GM19238 (cell line): ENCODE data around the gene DGLUCY.
A peak's percentile ranks its signal among the peaks of the same experiment; 100 is the strongest.
"Not testable (repeated sequence)": the region's sequence is repeated elsewhere in the genome, so short reads cannot be mapped to it uniquely, and the experiment has no call there.

ENCODE experiments used
- DNase-seq: peaks from one replicate; pipeline ENCODE4 v3.0.0; 2011; ENCODE audit warnings: low spot score; ENCODE audit not compliant: insufficient read length

The DGLUCY gene

DNA sequence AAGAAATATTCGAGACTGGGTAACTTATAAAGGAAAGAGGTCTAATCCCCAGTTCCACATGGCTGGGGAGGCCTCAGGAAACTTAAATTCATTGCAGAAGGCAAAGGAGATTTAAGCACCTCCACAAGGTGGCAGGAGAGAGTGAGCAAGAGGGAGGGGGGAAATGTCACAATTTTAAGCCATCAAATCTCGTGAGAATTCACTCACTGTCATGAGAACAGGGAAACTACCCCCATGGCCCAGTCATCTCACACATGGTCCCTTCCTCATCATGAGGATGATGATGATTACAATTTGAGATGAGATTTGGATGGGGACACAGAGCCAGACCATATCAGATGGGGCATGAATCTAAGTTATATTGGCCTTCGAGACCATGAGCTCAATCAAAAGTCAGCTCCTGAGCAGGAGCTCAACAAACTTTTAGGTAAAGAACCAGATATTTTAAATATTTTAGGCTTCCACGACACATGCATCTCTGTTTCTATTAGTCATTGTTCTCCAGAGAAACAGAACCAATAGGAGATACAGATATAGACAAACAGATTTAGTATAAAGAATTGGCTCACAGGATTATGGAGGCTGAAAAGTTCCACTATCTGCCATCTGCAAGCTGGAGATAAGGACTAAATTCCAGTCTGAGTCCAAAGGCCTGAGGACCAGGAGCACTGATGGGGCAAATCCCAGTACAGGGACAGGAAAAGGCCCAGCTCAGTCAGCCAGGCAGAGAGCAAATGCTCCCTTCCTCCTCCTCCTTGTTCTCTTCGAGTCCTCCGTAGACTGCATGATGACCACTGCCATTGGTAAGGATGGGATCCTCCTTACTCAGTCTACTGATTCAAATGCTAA lies 24.9 kb downstream of the DGLUCY start:
- DNase-seq = no peak

DNA sequence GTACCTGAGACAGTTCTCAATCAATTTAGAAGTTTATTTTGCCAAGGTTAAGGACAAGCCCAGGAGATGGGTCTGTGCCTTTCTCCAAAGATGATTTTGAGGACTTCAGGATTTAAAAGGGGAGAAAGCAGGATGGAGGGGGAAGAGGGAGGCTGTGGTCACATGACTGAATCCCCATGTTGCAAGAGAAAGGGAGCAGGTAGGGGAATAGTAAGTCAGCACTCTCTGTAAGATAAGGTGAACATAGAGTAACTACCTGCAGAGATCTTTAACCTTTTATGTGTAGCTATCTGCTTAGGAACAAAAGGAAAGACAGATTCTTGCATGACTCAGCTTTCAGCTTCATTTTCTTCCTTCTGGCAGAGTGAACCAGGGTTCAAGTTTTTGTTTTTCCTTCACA lies 25.9 kb downstream of the DGLUCY start:
- no peak for DNase-seq

GRCh38 chr14:91140672-91141071 lies 26.8 kb downstream of the DGLUCY start:
- no peak for DNase-seq

DNA sequence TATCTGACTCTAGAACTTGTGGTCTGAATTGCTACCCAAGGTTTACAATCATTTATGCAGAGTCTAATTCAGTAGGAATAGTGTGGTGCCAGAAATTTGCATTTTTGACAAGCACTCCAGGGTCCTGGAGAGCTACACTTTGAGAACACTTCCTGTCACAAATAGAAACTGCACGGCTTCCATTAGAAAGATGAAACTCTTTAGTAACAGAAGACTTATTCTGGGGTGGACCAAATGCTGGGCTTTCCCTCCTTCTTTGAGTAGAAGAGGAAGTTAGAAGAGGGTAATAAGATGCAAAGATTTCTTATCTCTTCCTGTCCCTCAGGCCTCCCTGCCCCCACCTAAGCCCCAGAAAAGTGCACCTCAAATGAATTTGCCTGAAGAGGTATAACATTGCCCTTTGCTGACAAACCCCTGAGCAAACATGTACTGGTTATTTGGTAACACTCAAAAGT lies 28.4 kb downstream of the DGLUCY start:
- peak; percentile 63 for DNase-seq

DNA sequence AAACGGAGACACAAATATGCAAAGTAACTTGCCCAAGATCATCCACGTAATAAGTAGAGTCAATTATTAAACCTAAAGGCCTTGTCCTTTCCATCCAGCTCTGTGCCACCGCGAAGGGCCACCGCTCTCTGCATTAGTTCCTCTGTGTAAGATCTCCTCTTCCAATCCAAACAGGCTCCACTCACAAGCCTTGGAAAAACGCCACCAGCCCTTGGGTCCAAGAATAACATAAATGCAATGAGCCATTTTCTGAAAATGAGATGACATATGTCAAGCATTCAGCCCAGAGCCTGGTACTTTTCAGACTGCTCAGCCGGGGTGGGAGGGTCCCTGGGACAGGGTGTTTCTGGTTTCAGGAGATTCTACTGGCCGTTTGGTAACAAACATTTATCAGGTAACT lies 30.0 kb downstream of the DGLUCY start:
- no peak for DNase-seq

DNA sequence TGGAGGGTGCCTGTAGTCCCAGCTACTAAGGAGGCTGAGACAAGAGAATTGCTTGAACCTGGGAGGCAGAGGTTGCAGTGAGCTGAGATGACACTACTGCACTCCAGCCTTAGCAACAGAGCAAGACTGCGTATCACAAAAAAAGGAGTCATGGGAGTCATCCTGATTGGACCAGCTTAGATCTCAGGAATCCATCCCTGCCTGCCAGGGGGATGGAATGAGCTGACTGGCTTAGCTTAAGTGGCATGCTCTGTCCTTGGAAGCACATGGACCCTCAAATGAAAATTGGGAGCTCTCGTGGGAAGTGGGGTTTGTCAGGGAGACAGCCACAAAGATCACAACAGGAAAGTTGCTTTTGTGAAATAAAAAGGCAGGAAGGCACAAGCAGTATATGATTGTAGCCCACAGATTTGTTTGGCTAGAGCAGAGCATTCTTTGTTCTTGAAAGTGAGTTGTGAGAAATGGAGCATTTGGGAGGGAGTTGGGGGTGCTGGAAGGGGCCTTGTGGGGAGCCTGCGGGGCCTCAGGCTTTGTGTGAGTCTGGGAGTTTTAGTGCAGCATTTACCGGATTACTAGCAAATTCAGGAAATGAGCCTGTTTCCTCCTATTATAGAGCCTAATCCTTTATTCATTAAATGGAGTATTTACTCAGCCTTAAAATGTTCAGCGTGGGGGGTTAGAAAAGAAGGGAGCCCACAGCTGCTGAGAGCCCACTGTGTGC lies 30.7 kb downstream of the DGLUCY start:
- DNase-seq = no peak

DNA sequence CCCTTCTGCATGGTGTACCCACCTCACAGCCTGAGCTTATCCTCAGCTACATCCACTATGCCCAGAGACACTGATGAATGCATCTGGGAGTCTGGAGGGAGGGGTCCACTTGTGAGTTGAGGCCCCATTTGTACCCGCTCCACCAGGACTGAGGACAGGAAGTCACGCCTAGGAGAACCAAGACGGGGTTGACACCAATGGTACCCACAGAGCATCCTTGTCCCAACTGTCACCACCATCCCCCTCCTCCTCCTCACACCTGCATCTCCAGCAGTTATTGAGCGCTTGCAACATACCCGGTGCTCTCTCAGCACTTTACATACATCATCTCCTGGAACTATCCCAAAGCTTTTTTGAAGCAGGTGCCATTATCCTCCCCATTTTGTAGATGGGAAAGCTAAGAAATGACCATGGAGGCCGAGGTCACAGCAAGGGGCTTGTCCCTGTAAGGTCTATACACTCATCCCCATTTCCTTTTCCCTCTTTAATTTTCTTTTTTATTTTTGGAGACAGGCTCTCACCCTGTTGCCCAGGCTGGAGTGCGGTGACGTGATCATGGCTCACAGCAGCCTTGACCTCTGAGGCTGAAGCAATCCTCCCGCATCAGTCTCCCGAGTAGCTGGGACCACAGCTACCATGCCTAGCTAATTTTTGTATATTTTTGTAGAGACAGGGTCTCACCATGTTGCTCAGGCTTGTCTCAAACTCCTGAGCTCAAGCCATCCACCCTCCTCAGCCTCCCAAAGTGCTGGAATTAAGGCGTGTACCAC lies 31.7 kb downstream of the DGLUCY start:
- no peak for DNase-seq

DNA sequence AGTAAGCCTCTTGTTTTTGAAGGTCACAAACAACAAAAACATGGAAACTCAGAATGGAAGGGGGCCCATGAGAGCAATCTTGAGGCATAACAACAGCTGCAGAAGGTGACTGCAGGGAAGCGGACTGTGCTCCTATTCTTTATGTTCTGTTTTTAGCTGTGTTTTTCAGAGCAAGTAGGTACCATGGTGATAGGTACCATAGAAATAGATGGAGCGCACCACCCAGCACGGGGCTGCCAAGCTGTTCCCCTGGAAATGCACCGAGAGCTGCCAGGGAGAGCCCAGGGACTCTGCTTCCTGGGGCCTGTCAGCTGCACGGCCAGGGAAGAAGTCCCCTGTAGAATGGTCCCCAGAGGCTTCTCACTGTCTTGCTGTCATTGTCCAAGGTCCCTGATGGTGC lies 32.8 kb downstream of the DGLUCY start:
- DNase-seq = no peak

DNA sequence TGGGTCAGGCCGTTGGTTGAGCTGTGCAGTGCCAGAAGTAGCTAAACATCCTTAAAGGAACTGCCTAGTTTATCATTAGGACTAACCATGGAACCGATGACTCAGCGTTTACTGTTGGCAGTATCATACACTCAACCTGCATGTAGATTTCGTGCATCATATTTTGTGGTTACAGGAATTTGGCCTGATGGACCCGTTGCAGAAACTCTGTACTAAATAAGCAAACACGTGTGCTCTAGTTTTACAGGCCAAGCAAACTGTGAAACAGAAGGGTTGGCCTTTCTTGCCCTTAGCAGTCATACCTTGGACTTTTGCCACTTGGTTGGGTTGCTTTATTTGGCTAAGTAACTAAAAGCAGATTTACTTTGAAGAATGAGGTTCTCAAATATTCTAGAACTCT lies 35.6 kb downstream of the DGLUCY start:
- no peak for DNase-seq

DNA sequence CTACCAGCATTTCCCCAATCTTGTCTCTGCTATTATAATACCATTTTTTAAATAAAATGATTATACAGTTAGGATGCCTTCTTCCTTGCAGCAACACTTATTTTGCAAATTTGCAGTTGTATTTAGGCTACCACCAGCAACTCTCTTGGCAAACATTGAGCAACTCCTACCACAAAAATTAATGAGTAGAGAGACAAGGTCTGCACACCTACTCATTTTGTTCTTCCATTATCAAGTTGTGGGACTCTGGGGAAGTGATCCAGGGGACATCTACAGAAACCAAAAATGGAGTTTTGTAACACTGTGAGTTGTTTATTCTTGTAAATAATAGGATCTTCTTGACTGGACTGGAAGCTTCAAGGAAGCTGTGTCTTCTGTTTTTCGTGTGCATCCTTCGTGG lies 38.6 kb downstream of the DGLUCY start:
- no peak for DNase-seq

DNA sequence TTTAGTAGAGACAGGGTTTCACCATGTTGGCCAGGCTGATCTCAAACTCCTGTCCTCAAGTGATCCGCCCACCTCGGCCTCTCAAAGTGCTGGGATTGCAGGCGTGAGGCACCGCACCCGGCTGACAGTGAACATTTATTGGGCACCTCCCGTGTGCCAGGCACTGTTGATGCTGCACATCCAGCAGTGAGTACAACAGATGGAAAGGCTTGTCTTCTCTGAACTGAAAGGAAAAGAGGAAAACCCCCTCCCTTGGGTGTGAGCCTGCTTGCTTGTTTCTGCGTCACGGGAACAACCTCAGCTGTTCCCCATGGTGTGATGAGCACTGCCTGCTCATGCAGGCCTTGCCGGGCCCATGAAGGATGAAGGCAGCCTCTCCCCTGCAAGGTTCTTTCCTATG lies 39.5 kb downstream of the DGLUCY start:
- DNase-seq = no peak

DNA sequence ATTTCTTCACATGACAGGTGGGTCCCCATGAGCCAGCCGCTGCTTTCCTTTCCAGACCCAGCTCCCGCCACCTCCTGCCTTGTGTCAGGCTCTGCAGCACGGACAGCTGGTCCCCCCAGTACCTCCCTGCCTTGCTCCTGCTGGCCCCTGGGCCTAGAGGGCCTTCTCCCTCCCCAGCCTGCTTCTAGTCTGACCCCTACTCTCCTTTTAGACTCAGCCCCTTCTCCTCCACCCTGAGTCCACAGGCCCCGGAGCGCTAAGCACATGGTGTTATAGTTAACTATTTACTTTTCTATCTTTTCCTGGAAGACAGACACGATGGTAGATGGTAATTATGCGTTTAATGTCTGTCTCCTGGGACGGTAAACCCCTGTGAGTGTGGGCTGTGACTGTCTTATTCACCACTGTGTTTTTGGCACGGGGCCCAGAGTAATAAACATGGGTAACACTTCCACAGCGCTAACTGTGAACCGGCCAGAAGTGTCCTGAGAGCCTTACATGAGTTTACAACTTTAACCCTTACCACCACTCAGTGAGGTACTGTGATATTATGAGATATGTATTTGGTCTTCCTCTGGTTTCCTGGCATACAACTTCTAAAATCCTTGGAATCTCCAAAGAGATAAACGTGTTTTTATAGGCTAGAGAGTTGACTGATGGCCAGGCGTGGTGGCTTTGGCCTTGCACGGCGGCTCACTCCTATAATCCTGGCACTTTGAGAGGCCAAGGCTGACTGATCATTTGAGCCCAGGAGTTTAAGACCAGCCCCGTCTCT lies 41.2 kb downstream of the DGLUCY start:
- DNase-seq = no peak

GRCh38 chr14:91155626-91156089 lies 41.8 kb downstream of the DGLUCY start:
- no peak for DNase-seq

DNA sequence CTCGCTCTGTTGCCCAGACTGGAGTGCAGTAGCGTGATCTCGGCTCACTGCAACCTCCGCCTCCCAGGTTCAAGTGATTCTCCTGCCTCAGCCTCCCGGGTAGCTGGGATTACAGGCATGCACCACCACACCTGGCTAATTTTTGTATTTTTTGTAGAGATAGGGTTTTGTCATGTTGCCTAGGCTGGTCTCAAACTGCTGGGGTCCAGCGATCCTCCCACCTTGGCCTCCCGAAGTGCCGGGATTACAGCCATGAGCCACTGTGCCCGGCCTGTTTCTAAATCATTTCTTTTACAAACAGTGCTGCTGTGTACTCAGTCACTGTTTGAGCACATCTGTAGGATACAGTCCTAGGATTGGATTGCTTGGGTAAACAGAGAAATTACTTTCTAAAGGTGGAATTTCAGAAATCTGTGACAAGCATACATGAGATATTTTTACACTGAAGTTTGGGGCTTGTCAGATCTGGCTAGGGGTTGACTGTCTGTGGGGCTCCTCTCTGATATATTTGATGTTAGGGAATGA lies 42.3 kb downstream of the DGLUCY start:
- not testable (repeated sequence) for DNase-seq

- not testable (repeated sequence) for DNase-seq
These were observed 43.0 kb downstream of the DGLUCY start for GRCh38 chr14:91156877-91157276.

DNA sequence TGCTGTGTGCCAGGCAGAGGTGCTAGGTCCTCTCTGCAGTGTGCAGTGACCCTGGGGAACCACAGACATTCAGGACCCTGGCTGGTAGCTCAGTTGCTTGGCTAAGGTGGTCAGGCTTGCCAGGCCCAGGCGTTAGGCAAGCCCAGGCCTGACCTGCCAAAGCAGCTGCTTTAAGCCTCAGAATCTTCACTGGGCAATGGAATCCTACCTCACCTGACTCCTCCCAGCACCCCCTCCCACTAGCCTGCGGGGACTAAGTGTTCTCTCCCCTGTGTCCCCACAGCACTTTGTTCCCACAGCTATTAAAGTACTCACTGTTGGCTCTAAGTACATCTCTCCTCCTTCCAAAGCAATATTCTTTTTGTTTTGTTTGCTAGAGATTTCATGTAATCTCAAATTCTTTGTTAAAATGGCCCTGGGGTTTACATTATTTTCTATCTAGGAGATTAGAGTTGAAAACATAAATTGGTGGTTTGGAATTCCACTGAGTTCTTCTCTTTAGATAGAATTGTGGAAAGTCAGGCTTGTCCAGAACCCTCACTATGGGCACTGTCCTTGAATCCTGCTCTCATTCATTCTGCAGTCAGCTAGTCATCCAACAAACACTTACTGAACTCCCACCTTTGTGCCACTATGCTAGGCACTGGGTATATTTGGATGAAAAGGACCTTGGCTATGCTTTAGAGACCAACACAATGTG lies 44.4 kb downstream of the DGLUCY start:
- DNase-seq = no peak

GRCh38 chr14:91159182-91159581 lies 45.3 kb downstream of the DGLUCY start:
- DNase-seq = no peak

DNA sequence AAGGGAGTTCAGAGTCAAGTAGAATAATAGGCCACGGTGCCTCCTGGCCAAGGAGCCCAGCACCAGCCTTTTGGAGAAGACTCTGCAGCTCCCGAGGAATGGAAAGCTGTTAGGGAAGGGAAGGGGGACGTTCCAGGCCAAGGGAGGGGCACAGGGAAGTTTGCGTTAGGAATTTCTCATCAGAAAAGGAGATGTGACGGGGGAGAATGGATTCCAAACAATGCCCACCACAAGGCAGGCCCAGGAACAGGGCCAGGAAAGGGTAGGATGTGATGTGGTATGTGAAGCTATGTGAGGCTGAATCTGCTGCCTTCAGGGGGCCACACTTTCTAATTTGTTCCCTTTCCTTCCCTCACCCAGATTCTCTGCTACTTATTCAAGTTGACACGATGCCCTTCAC lies 46.0 kb downstream of the DGLUCY start:
- DNase-seq = no peak

- DNase-seq = no peak
These were observed 49.4 kb downstream of the DGLUCY start for GRCh38 chr14:91163316-91163715.

DNA sequence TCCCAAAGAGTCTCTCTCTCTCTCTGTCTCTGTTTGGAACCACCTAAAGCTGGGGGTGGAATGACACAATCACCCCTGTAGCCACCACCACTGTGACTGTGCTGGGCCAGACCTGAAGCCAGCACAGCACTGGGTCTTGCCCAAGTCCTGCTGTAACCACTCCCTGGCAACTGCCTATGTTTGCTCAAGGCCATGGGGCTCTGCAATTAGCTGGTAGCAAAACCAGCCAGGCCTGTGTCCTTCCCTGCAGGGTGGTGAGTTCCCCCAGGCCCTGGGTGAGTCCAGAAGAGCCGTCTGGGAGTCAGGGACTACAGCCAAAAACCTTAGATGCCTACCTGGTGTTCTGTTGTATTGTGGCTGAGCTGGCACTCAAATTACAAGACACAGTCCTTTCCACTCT lies 50.8 kb downstream of the DGLUCY start:
- no peak for DNase-seq
